ENCODE data around the gene RIMBP2.

Gene RIMBP2

GRCh38 chr12:130609966-130610365 is 106.1 kb downstream of the RIMBP2 start:
- TF ChIP-seq, protein P1, sequence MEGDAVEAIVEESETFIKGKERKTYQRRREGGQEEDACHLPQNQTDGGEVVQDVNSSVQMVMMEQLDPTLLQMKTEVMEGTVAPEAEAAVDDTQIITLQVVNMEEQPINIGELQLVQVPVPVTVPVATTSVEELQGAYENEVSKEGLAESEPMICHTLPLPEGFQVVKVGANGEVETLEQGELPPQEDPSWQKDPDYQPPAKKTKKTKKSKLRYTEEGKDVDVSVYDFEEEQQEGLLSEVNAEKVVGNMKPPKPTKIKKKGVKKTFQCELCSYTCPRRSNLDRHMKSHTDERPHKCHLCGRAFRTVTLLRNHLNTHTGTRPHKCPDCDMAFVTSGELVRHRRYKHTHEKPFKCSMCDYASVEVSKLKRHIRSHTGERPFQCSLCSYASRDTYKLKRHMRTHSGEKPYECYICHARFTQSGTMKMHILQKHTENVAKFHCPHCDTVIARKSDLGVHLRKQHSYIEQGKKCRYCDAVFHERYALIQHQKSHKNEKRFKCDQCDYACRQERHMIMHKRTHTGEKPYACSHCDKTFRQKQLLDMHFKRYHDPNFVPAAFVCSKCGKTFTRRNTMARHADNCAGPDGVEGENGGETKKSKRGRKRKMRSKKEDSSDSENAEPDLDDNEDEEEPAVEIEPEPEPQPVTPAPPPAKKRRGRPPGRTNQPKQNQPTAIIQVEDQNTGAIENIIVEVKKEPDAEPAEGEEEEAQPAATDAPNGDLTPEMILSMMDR (IDR thresholded peaks at IDR 0.05; ENCODE audit: insufficient read depth, low read depth, low read length, missing control alignments): no peak
- DNase-seq (ENCODE audit: low read depth): no peak

GRCh38 chr12:130608831-130609230 is 107.3 kb downstream of the RIMBP2 start:
- H3K4me3 ChIP-seq (ENCODE audit: low read length): no peak overlapping the region
- TF ChIP-seq, protein P1 (IDR thresholded peaks at IDR 0.05; ENCODE audit: insufficient read depth, low read depth, low read length, missing control alignments): no peak
- no peak for DNase-seq (ENCODE audit: low read depth)

More at GRCh38 chr12:130609966-130610365, 106.1 kb downstream of the RIMBP2 start:
- no peak overlapping the region for H3K4me3 ChIP-seq (ENCODE audit: low read length)

DNA sequence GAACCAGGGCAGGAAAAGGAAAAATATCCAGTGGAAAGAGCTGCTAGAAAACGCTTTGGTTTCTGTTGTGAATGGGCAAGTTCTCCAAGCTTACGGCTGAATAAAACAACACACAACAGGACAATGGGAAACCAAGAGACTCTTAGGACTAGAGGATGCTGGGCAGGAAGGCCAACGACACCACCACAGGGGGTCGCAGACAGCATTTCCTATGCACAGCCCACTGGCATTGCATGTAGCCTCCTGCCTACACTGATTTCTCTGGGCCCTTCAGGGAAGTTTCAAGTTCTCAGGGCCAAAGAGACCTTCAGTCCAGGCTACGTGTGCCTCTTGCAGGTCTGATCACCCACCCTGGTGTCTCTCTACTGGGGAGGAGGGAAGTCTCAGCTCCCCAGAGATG is 108.0 kb downstream of the RIMBP2 start:
- TF ChIP-seq, protein P1 (IDR thresholded peaks at IDR 0.05; ENCODE audit: insufficient read depth, low read depth, low read length, missing control alignments): no peak
- no peak for DNase-seq (ENCODE audit: low read depth)
- no peak overlapping the region for H3K4me3 ChIP-seq (ENCODE audit: low read length)

DNA sequence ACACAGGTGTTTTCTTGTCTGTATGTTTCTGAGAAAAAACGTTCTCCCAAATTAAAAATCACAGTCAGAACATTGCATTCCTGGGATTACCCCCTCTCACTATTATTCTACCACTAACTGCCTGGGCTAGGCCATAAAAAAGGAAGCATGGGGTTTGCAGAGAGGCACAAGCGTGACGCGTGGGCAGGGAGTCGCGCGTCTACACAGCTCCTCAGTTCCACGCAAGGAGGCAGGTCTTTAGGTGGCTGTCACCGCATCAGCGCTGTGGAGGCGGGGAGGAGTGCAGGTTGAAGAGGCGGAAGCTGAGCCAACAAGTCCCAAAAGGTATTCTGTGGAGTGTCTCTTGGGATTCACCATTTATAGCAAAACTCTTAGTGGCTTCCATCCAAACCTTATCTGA is 109.9 kb downstream of the RIMBP2 start:
- TF ChIP-seq, protein P1 (IDR thresholded peaks at IDR 0.05; ENCODE audit: insufficient read depth, low read depth, low read length, missing control alignments): no peak
- no peak for DNase-seq (ENCODE audit: low read depth)
- no peak overlapping the region for H3K4me3 ChIP-seq (ENCODE audit: low read length)

DNA sequence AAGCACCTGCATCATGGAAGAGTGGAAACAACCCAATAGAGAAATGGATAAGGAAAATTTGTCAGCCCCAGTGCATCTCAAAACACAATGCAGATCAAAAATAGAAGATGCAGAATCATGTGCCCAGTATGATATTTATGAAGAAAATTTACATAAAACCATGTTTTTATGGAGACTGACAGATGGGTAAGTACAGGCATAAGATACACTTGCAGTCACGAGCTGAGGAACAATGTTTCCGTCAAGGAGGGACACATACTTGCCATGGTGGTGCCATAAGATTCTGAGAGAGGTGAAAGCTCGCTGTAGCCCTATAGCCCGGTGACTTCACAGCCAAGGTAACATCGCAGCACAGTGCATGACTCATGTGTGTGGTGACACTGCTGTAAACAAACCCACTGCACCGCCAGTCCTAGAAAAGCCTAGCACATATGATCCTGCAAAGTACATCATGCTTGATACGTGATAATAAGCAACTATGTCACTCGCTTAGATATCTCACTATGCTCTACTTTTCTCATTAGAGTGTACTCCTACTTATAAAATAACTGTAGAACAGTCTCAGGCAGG is 112.6 kb downstream of the RIMBP2 start:
- no peak overlapping the region for H3K4me3 ChIP-seq (ENCODE audit: low read length)
- TF ChIP-seq, protein P1 (IDR thresholded peaks at IDR 0.05; ENCODE audit: insufficient read depth, low read depth, low read length, missing control alignments): no peak
- no peak for DNase-seq (ENCODE audit: low read depth)

- no peak overlapping the region for H3K4me3 ChIP-seq (ENCODE audit: low read length)
- no peak for DNase-seq (ENCODE audit: low read depth)
Measured at GRCh38 chr12:130602251-130602650, 113.8 kb downstream of the RIMBP2 start.

More at GRCh38 chr12:130602251-130602650, 113.8 kb downstream of the RIMBP2 start:
- TF ChIP-seq, protein P1 (IDR thresholded peaks at IDR 0.05; ENCODE audit: insufficient read depth, low read depth, low read length, missing control alignments): no peak

Data from epithelial cell of esophagus (primary cell).